Lower leg skin (tissue), 4 donors: ENCODE measurements around the gene CAPN10. TPM values are rescaled to one million over a fixed set of nuclear protein-coding genes. Genes with fewer than 3 reads are reported as not detected.

Experiments used
- DNase-seq, 2 donors: peaks; one replicate each; pipeline ENCODE4 v3.0.0-alpha.2; 2019; ENCODE audit warnings: low spot score in 2 of 2
- H3K4me3 ChIP-seq: fragments of 200-600 bp; sonication (generic); 2 replicates; pipeline ENCODE4 v1.5.1; 2017; ENCODE audit warnings: mild to moderate bottlenecking, low read depth; ENCODE audit not compliant: poor library complexity, severe bottlenecking
- CTCF ChIP-seq, 3 donors: fragments of 450-650 bp; IDR thresholded peaks; one replicate each; pipeline ENCODE4 v1.5.1; 2016; ENCODE audit warnings: antibody characterized with exemption in 3 of 3, mild to moderate bottlenecking in 3 of 3, moderate library complexity in 2 of 3
- POLR2A ChIP-seq, 2 donors: fragments of 450-650 bp; IDR thresholded peaks; one replicate each; pipeline ENCODE4 v1.6.1; 2016 to 2017; ENCODE audit warnings: antibody characterized with exemption in 2 of 2, mild to moderate bottlenecking in 1 of 2, moderate library complexity in 1 of 2
- WGBS, 2 donors: methylation state at CpG; one replicate each; pipeline ENCODE4 v1.1.5; 2018; 5-methylcytosine and 5-hydroxymethylcytosine counted together
- intact Hi-C: fragments of 100-400 bp; cut with DNase I; formaldehyde crosslinking; loops from one replicate; pipeline ENCODE4 v1.15.0; 2023; ENCODE audit warnings: low total_unique reads
- total RNA-seq, 4 donors: library from RNA; depleted of rRNA; stranded (reverse); fragments of >200 nt; gene quantifications; one replicate each; pipeline ENCODE4 v1.1.0, GENCODE V29; 2016

Gene CAPN10
- total RNA-seq, 4 donors from 2014 or later, result 25.6 to 38.0 (median 28.4) TPM

DNA sequence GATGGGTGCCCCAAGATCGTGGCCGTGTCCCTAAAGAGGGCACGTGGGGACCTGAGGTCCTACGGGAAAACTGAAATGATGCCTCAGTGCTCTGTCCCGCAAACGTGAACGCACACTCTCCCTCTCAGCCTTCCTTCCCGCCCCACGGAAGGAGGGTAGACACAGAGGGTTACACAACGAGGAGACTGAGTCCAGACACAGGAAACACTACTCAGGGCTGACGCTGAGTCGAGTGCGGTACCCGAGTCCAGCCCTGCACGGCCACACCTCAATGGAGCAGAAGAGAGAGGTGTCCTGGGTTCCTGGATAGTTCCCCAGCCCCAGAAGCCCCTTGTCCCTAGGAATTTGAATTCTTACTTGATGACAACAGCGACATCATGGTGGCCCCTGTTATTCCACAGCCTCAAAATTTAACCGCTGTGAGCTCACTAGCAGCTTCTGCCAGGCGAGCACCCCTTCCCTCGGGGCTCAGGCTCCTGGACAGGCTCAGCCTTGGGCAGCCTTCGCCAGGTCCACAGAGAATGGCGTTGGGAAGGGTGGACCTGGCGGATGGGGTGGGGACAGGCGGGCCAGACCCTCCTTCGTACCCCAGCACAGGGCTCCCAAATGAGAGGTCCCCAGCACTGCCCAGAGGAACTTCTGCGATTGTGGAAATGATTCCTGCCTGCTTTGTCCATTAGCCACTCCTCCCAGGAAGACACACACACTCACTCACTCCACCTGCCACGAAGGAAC is 19.2 kb upstream of the CAPN10 start:
- 19 to 21% methylated on average over 22 to 26 of the region's 26 CpGs for WGBS, 2 donors
- TF ChIP-seq POLR2A (IDR thresholded peaks at IDR 0.05) (no peak), CTCF (IDR thresholded peaks at IDR 0.05) (no peak)
- peak; percentile 25 to 90 for DNase-seq

GRCh38 chr2:240567872-240568677 is 18.5 kb upstream of the CAPN10 start, which contains the start of gene RNPEPL1:
Gene RNPEPL1 (plus strand): TSS chr2:240568484. CDS start chr2:240568587, 103 bp downstream.
- DNase-seq, result peak in 1 of 2 donors; percentile 91
- WGBS, 2 donors, result 0 to 2% methylated on average over 7 to 19 of the region's 106 CpGs
- intact Hi-C loops, result no loop called here
- peak within 1 kb of the TSS; percentile 57 for H3K4me3 ChIP-seq
- TF ChIP-seq POLR2A (IDR thresholded peaks at IDR 0.05) (no peak), CTCF (IDR thresholded peaks at IDR 0.05) (no peak)

More for the DNA sequence above, 19.2 kb upstream of the CAPN10 start:
- H3K4me3 ChIP-seq, result peak overlapping the region; percentile 55
- intact Hi-C loops, result no loop called here

- TF ChIP-seq POLR2A (IDR thresholded peaks at IDR 0.05), result no peak
- no peak for TF ChIP-seq CTCF (IDR thresholded peaks at IDR 0.05)
- H3K4me3 ChIP-seq, result peak overlapping the region; percentile 57
- DNase-seq, result peak in 1 of 2 donors; percentile 88
- intact Hi-C loops, result no loop called here
- 1% methylated on average over 26 to 48 of the region's 93 CpGs for WGBS, 2 donors
Observed at GRCh38 chr2:240568678-240569522, 17.6 kb upstream of the CAPN10 start.

- peak overlapping the region; percentile 57 for H3K4me3 ChIP-seq
- TF ChIP-seq CTCF (IDR thresholded peaks at IDR 0.05), result no peak
- TF ChIP-seq POLR2A (IDR thresholded peaks at IDR 0.05), result no peak
- 76 to 95% methylated on average over 5 of the region's 9 CpGs for WGBS, 2 donors
- no peak for DNase-seq
- intact Hi-C loops, result no loop called here
Observed at GRCh38 chr2:240569523-240569997, 17.0 kb upstream of the CAPN10 start.

- TF ChIP-seq CTCF (IDR thresholded peaks at IDR 0.05) (no peak), POLR2A (IDR thresholded peaks at IDR 0.05) (no peak)
- intact Hi-C loops, result no loop called here
- H3K4me3 ChIP-seq, result no peak overlapping the region
- DNase-seq, result peak in 1 of 2 donors; percentile 83
- WGBS, 2 donors, result 82 to 85% methylated on average over 10 to 15 of the region's 15 CpGs
Observed at GRCh38 chr2:240569998-240570530, 16.5 kb upstream of the CAPN10 start.
